ENCODE data around the gene AXDND1. TPM values are rescaled to one million over a fixed set of nuclear protein-coding genes. Genes with fewer than 3 reads are reported as not detected.

The AXDND1 gene
- 0.11 and 0.16 TPM in 2 replicates for polyA plus RNA-seq (2012; rRNA removed)
- polyA plus RNA-seq (2012; cell fraction: cytosol; rRNA removed), result 0.14 and 0.19 TPM in 2 replicates
- 0.05 and 0.31 TPM in 2 replicates for polyA plus RNA-seq (2012; cell fraction: nucleus; rRNA removed)

GRCh38 chr1:179365342-179366092 lies at the start of gene AXDND1:
AXDND1 (plus strand) TSS chr1:179365971; CDS start chr1:179366510, 539 bp downstream.
- Histone ChIP-seq H3K27me3 (ENCODE audit: insufficient read depth) (no peaks in the 10 kb centered on the region), H4K20me1 (ENCODE audit: insufficient read depth) (no peaks in the 10 kb centered on the region), H3K79me2 (ENCODE audit: insufficient read depth) (no peaks in the 10 kb centered on the region), H3K9ac (peak within 1 kb of the TSS; percentile 91), H3K36me3 (replicated peaks in 1 of 2; ENCODE audit: control insufficient read depth in 1 of 2, insufficient read depth in 2 of 2, low read length in 1 of 2) (no peaks in the 10 kb centered on the region), H3K27ac (ENCODE audit: low read depth in 2 of 2, low read length in 1 of 2) (peak within 1 kb of the TSS; percentile 91), H3K4me2 (peak within 1 kb of the TSS; percentile 80), H3K9me2 (no peaks in the 10 kb centered on the region), H3K4me1 (ENCODE audit: control insufficient read depth in 1 of 2, insufficient read depth in 2 of 2, low read depth in 1 of 2, low read length in 1 of 2) (0 out of 4 replicates have a peak, but pooled peaks cover 0 to 4% of the 10 kb centered on the region in 2 experiments), H3K9me3 (no peaks in the 10 kb centered on the region), H3F3A (replicated peaks; ENCODE audit: insufficient read depth) (peaks cover 9% of the 10 kb centered on the region), H3K4me3 (ENCODE audit: low read depth in 2 of 2, low read length in 1 of 2) (peak within 1 kb of the TSS; percentile 69), H2AFZ (ENCODE audit: low read depth) (peak within 1 kb of the TSS; percentile 100)
- TF ChIP-seq RXRA (IDR thresholded peaks at IDR 0.05; ENCODE audit: borderline replicate concordance, low read depth), result no peak
- TF ChIP-seq FOXM1 (IDR thresholded peaks at IDR 0.05; ENCODE audit: low read depth), result no peak
- peak; percentile 86 for TF ChIP-seq ELF1 (IDR thresholded peaks at IDR 0.05)
- TF ChIP-seq GATA2 (CRISPR knock-in tag; IDR thresholded peaks at IDR 0.05), result no peak
- peak; percentile 74 for TF ChIP-seq MAX (IDR thresholded peaks at IDR 0.05; ENCODE audit: low read depth)
- peak; percentile 92 for TF ChIP-seq SIN3A (IDR thresholded peaks at IDR 0.05; ENCODE audit: borderline replicate concordance, low read depth, low read length)
- TF ChIP-seq YY1 (IDR thresholded peaks at IDR 0.05; ENCODE audit: low read depth), result no peak
- TF ChIP-seq NRF1 (IDR thresholded peaks at IDR 0.05; ENCODE audit: low read depth, low read length), result peak; percentile 89
- TF ChIP-seq GABPA (IDR thresholded peaks at IDR 0.05; ENCODE audit: low read depth), result peak; percentile 36; the same call in 1 of the 2 replicates
- TF ChIP-seq POLR2AphosphoS5 (IDR thresholded peaks at IDR 0.05; ENCODE audit: low read depth, low read length), result peak; percentile 68
- TF ChIP-seq CHD2 (IDR thresholded peaks at IDR 0.05; ENCODE audit: low read length, partially characterized antibody), result peak; percentile 37
- TF ChIP-seq CTCF (IDR thresholded peaks at IDR 0.05), result peak; percentile 33
- no peak for TF ChIP-seq TEAD4 (IDR thresholded peaks at IDR 0.05; ENCODE audit: borderline replicate concordance, insufficient read depth)
- no peak for TF ChIP-seq IRF3 (IDR thresholded peaks at IDR 0.05; ENCODE audit: low read depth, low read length)
- no peak for TF ChIP-seq NFIC (IDR thresholded peaks at IDR 0.05; ENCODE audit: borderline replicate concordance)
- no peak for TF ChIP-seq ZBTB33 (IDR thresholded peaks at IDR 0.05; ENCODE audit: borderline replicate concordance, low read depth)
- peak; percentile 94 for TF ChIP-seq MXI1 (IDR thresholded peaks at IDR 0.05; ENCODE audit: low read depth, low read length)
- POLR2A ChIA-PET, result interaction anchor here (0.7 to 1.3 kb wide), 3 partner anchors 72 to 1652 kb away, joined by 3 to 8 read pairs (median 3); partner anchors contain the start of gene SOAT1
- DNase-seq, result peak; percentile 90
- WGBS (ENCODE audit: low lambda C conversion rate), result 9% methylated on average over 34 of the region's 43 CpGs
- CTCF ChIA-PET, result interaction anchor here (0.8 to 1.2 kb wide), 4 partner anchors 114 to 286 kb away, joined by 3 to 6 read pairs (median 4); no protein-coding TSS in a partner anchor

Data from SK-N-SH (cell line).